Omental fat pad (tissue), 4 donors: Measurements from ENCODE around the gene ARHGAP29. TPM values are rescaled to one million over a fixed set of nuclear protein-coding genes. Genes with fewer than 3 reads are reported as not detected.

ENCODE experiments used
- ATAC-seq: fragments of 150-250 bp; one replicate; pipeline ENCODE4 v1.9.1; 2016; ENCODE audit warnings: mild to moderate bottlenecking, moderate library complexity; ENCODE audit not compliant: low FRiP score
- DNase-seq: peaks from one replicate; pipeline ENCODE4 v3.0.0-alpha.2; 2019; ENCODE audit warnings: low spot score
- CTCF ChIP-seq, 3 donors: fragments of 450-650 bp; IDR thresholded peaks; one replicate each; pipeline ENCODE4 v1.5.1; 2016 to 2017; ENCODE audit warnings: antibody characterized with exemption in 3 of 3, mild to moderate bottlenecking in 3 of 3, moderate library complexity in 2 of 3
- total RNA-seq, 4 donors: library from RNA; depleted of rRNA; stranded (reverse); fragments of >200 nt; gene quantifications; one replicate each; pipeline ENCODE4 v1.1.0, GENCODE V29; 2016

Gene ARHGAP29
- total RNA-seq, 4 donors from 2014 or later: 43.8 to 129 (median 77.1) TPM

GRCh38 chr1:94281361-94282142, 44.2 kb upstream of the ARHGAP29 start:
- DNase-seq: no peak
- ATAC-seq: peak; percentile 85
- no peak for TF ChIP-seq CTCF (IDR thresholded peaks at IDR 0.05)

- no peak for TF ChIP-seq CTCF (IDR thresholded peaks at IDR 0.05)
- ATAC-seq: no peak
- no peak for DNase-seq
These were observed 43.2 kb upstream of the ARHGAP29 start for GRCh38 chr1:94280541-94280940.

- no peak for TF ChIP-seq CTCF (IDR thresholded peaks at IDR 0.05)
- no peak for DNase-seq
- no peak for ATAC-seq
These were observed 42.1 kb upstream of the ARHGAP29 start for GRCh38 chr1:94279462-94279861.

- ATAC-seq: no peak
These were observed 41.7 kb upstream of the ARHGAP29 start for GRCh38 chr1:94279038-94279437.

GRCh38 chr1:94276988-94277434, 39.6 kb upstream of the ARHGAP29 start:
- DNase-seq (no peak), ATAC-seq (no peak)
- TF ChIP-seq CTCF (IDR thresholded peaks at IDR 0.05): no peak

More at GRCh38 chr1:94279038-94279437, 41.7 kb upstream of the ARHGAP29 start:
- no peak for TF ChIP-seq CTCF (IDR thresholded peaks at IDR 0.05)
- DNase-seq: no peak

- ATAC-seq: no peak
- no peak for DNase-seq
- TF ChIP-seq CTCF (IDR thresholded peaks at IDR 0.05): no peak
These were observed 37.7 kb upstream of the ARHGAP29 start for GRCh38 chr1:94275083-94275482.

GRCh38 chr1:94274561-94274960, 37.2 kb upstream of the ARHGAP29 start:
- TF ChIP-seq CTCF (IDR thresholded peaks at IDR 0.05): no peak
- DNase-seq (no peak), ATAC-seq (no peak)
